ENCODE results near the gene UBALD1. TPM values are rescaled to one million over a fixed set of nuclear protein-coding genes. Genes with fewer than 3 reads are reported as not detected.

UBALD1 gene
- total and polyA plus RNA-seq, 7 donors: 13.6 to 47.5 (median 32.9) TPM

DNA sequence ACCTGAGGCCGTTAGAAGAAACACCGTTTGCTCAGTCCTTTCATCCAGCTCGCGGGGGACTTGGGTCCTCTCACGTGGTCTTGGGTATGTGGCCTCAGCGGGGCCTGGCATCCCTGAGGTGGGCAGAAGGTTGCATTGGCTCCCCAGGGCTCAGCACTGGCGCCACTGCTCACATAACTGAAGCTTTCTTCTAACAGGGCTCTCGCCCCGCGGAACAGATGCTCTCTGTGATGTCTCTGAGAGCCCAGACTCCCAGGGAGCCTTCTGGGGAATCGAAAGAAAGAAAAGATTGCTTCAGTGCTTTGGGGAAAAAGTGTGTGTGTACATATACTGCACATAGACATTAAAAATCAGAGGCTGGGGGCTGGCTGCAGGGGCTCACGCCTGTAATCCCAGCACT is 20.1 kb upstream of the UBALD1 start:
- H3K4me1 ChIP-seq: peaks cover 9% of the 10 kb centered on the region
- DNase-seq: no peak
- H3K36me3 ChIP-seq (ENCODE audit: insufficient read depth in 1 of 2, low read depth in 1 of 2): peaks cover 3 to 15% of the 10 kb centered on the region in 2 donors
- intact Hi-C loops (cut with DNase I): no loop called here
- 90 to 95% (median 93%) methylated on average over 12 of the region's 12 CpGs for WGBS, 3 donors
- peaks cover 8% of the 10 kb centered on the region for H3K9me3 ChIP-seq
- no peak for ATAC-seq
- H3K4me3 ChIP-seq: no peak overlapping the region
- H3K27ac ChIP-seq: no peak overlapping the region
- TF ChIP-seq, protein P1, sequence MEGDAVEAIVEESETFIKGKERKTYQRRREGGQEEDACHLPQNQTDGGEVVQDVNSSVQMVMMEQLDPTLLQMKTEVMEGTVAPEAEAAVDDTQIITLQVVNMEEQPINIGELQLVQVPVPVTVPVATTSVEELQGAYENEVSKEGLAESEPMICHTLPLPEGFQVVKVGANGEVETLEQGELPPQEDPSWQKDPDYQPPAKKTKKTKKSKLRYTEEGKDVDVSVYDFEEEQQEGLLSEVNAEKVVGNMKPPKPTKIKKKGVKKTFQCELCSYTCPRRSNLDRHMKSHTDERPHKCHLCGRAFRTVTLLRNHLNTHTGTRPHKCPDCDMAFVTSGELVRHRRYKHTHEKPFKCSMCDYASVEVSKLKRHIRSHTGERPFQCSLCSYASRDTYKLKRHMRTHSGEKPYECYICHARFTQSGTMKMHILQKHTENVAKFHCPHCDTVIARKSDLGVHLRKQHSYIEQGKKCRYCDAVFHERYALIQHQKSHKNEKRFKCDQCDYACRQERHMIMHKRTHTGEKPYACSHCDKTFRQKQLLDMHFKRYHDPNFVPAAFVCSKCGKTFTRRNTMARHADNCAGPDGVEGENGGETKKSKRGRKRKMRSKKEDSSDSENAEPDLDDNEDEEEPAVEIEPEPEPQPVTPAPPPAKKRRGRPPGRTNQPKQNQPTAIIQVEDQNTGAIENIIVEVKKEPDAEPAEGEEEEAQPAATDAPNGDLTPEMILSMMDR (IDR thresholded peaks at IDR 0.05): no peak
- H3K27me3 ChIP-seq (ENCODE audit: insufficient read depth in 3 of 3, low read length in 2 of 3): no peaks in the 10 kb centered on the region

DNA sequence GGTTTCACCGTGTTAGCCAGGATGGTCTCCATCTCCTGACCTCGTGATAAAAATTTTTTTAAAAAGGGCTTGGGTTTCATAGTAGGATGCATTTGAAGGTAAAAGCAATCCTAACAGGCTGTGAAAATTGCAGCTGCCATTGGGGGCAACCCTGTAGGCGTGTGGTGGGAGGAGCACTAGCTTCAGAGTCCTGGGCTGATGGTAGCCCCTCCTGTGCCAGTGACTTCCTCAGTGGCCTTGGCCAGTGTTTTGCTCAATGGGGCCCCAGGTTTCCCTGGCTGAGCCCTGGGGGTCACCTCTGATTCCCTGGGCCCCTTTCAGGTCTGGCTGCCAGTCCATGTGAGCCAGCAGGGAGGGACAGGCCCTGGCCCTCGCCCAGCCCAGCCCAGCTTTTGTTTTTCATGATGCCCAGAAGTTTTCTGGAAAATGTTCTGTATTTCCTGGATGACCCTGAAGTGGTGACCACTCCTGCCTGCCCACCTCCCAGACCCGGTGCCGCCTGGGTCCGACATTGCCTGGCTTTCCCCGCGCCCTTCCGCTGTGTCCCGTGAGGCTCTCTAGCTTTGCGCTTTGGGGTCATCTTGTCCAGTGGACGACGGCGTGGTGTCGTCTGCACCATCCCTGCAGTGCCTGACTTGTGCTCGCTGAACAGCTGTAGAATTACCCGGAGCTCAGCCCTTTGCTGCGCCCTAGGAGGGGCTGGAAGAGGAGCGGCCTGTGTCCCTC is 19.4 kb upstream of the UBALD1 start:
- H3K36me3 ChIP-seq (ENCODE audit: insufficient read depth in 1 of 2, low read depth in 1 of 2): peaks cover 3 to 15% of the 10 kb centered on the region in 2 donors
- no peak overlapping the region for H3K27ac ChIP-seq
- H3K27me3 ChIP-seq (ENCODE audit: insufficient read depth in 3 of 3, low read length in 2 of 3): no peaks in the 10 kb centered on the region
- intact Hi-C loops (cut with DNase I): no loop called here
- H3K9me3 ChIP-seq: peaks cover 8% of the 10 kb centered on the region
- H3K4me1 ChIP-seq: peaks cover 9% of the 10 kb centered on the region
- WGBS, 3 donors: 84 to 90% (median 89%) methylated on average over 20 of the region's 20 CpGs
- DNase-seq: no peak
- TF ChIP-seq, protein P1 (IDR thresholded peaks at IDR 0.05): no peak
- no peak for ATAC-seq
- no peak overlapping the region for H3K4me3 ChIP-seq

DNA sequence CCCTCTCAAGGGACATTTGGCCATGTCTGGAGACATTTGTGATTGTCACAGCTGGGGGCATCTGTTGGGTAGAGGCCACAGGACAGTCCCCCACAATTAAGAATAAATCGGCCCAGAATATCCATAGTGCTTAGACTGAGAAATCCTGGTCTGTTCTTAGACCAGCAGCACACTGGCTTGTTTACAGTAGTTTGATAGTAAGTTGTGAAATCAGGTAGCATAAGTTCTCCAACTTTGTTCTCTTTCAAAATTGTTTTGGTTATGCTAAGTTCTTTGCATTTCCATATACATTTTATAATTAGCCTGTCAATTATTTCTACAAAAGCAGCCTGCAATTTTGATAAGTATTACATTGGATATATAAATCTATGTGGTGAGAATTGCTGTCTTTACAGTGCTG is 16.8 kb upstream of the UBALD1 start:
- Histone ChIP-seq H3K4me1 (peaks cover 5% of the 10 kb centered on the region), H3K9me3 (peaks cover 8% of the 10 kb centered on the region), H3K36me3 (ENCODE audit: insufficient read depth in 1 of 2, low read depth in 1 of 2) (peaks cover 3 to 15% of the 10 kb centered on the region in 2 donors), H3K4me3 (no peak overlapping the region), H3K27me3 (ENCODE audit: insufficient read depth in 3 of 3, low read length in 2 of 3) (no peaks in the 10 kb centered on the region), H3K27ac (no peak overlapping the region)
- ATAC-seq (no peak), DNase-seq (no peak)
- intact Hi-C loops (cut with DNase I): no loop called here
- WGBS, 3 donors: 93 to 97% (median 96%) methylated on average over 1 of the region's 1 CpG
- TF ChIP-seq, protein P1 (IDR thresholded peaks at IDR 0.05): no peak

DNA sequence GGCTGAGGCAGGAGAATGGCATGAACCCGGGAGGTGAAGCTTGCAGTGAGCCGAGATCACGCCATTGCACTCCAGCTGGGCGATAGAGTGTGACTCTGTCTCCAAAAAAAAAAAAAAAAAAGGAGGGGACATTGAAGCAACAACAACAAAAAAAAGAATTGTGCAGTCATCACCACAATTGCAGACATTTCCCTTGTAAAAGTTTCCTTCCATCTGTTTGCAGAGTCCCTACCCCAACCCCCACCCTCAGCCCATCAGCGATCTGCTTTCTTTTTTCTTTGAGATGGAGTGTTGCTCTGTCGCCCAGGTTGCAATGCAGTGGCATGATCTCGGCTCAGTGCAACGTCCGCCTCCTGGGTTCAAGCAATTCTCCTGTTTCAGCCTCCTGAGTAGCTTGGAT is 13.6 kb upstream of the UBALD1 start:
- ATAC-seq (no peak), DNase-seq (no peak)
- TF ChIP-seq, protein P1 (IDR thresholded peaks at IDR 0.05): no peak
- Histone ChIP-seq H3K4me3 (no peak overlapping the region), H3K36me3 (ENCODE audit: insufficient read depth in 1 of 2, low read depth in 1 of 2) (peaks cover 0 to 3% of the 10 kb centered on the region in 2 donors), H3K9me3 (peaks cover 8% of the 10 kb centered on the region), H3K27me3 (ENCODE audit: insufficient read depth in 3 of 3, low read length in 2 of 3) (no peaks in the 10 kb centered on the region), H3K4me1 (peaks cover 18% of the 10 kb centered on the region), H3K27ac (no peak overlapping the region)
- intact Hi-C loops (cut with DNase I): no loop called here
- 91 to 94% (median 93%) methylated on average over 9 of the region's 9 CpGs for WGBS, 3 donors

DNA sequence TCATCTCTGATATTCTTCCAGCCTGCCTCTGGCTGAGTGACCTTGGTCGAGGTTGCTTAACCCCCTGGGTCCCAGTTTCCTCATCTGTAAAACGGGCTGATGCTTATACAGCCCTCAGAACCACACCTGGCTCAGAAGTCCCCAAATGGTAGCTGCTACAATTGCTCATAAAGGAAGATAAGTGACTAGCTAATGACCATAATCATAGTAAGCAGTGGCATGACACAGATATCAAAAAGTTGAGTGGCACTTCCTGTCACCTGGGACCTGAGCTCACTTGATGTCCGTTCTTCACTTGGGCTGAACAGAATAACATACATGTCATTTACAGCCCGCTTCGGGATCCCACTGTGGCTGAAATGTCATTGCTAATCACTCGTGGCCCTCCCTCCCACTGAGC is 11.7 kb upstream of the UBALD1 start:
- intact Hi-C loops (cut with DNase I): no loop called here
- ATAC-seq (no peak), DNase-seq (no peak)
- Histone ChIP-seq H3K27ac (peak overlapping the region; percentile 96), H3K4me1 (peaks cover 18% of the 10 kb centered on the region), H3K9me3 (peaks cover 4% of the 10 kb centered on the region), H3K4me3 (peak overlapping the region; percentile 94), H3K27me3 (ENCODE audit: insufficient read depth in 3 of 3, low read length in 2 of 3) (no peaks in the 10 kb centered on the region), H3K36me3 (ENCODE audit: insufficient read depth in 1 of 2, low read depth in 1 of 2) (peaks cover 0 to 3% of the 10 kb centered on the region in 2 donors)
- WGBS, 3 donors: 49 to 72% (median 51%) methylated on average over 6 of the region's 6 CpGs
- TF ChIP-seq, protein P1 (IDR thresholded peaks at IDR 0.05): no peak
